Suppressor macrophage treated with lipopolysaccharide for 4 hours (primary cell): ENCODE data around the gene CYP2A6.
A peak's percentile ranks its signal among the peaks of the same experiment; 100 is the strongest.

Experiments
- DNase-seq: peaks from one replicate; pipeline ENCODE4 v3.0.0-alpha.2; 2020

CYP2A6 gene

DNA sequence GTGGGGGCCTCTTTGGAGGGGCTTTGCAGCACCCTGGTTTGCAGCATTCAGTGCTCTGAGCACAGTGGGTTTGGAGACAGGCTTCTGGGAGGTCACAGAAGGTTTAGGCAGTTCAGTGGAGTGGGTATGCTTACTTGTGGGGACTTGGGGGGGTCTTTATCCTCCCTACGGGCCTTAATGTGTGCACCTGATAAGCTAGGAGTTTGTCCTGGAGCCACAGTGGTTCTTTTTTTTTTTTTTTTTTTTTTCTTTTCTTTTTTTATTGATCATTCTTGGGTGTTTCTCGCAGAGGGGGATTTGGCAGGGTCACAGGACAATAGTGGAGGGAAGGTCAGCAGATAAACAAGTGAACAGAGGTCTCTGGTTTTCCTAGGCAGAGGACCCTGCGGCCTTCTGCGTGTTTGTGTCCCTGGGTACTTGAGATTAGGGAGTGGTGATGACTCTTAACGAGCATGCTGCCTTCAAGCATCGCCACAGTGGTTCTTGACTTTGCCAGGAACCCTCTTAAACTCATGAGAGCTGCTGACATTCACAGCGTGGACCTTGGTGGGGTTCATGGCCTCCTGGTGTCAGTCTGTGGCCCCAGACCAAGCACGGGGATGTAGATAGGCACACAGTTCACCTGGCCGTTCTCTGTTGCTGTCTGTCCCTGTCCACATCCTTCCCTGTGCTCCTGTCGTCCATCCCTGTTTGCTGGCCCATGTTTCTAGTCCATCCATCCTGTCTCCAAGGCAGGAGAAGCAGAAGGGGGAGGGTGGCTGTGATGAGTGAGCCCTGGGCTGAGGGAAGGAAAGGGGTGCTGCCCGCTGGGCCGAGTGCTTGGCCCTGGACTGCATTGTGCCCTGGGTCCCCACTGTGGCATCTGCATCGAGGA is 48.6 kb downstream of the CYP2A6 start:
- no peak for DNase-seq

DNA sequence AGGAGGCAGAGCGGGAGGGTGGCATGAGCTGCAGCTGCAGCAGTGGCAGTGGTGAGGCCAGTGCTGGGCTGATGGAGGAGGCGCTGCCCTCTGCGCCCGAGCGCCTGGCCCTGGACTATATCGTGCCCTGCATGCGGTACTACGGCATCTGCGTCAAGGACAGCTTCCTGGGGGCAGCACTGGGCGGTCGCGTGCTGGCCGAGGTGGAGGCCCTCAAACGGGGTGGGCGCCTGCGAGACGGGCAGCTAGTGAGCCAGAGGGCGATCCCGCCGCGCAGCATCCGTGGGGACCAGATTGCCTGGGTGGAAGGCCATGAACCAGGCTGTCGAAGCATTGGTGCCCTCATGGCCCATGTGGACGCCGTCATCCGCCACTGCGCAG is 49.3 kb downstream of the CYP2A6 start:
- DNase-seq = no peak

DNA sequence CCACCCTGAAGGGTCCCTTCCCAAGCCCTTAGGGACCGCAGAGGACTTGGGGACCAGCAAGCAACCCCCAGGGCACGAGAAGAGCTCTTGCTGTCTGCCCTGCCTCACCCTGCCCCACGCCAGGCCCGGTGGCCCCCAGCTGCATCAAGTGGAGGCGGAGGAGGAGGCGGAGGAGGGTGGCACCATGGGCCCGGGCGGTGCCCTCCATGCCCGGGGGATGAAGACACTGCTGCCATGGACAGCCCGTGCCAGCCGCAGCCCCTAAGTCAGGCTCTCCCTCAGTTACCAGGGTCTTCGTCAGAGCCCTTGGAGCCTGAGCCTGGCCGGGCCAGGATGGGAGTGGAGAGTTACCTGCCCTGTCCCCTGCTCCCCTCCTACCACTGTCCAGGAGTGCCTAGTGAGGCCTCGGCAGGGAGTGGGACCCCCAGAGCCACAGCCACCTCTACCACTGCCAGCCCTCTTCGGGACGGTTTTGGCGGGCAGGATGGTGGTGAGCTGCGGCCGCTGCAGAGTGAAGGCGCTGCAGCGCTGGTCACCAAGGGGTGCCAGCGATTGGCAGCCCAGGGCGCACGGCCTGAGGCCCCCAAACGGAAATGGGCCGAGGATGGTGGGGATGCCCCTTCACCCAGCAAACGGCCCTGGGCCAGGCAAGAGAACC is 49.8 kb downstream of the CYP2A6 start:
- no peak for DNase-seq

DNA sequence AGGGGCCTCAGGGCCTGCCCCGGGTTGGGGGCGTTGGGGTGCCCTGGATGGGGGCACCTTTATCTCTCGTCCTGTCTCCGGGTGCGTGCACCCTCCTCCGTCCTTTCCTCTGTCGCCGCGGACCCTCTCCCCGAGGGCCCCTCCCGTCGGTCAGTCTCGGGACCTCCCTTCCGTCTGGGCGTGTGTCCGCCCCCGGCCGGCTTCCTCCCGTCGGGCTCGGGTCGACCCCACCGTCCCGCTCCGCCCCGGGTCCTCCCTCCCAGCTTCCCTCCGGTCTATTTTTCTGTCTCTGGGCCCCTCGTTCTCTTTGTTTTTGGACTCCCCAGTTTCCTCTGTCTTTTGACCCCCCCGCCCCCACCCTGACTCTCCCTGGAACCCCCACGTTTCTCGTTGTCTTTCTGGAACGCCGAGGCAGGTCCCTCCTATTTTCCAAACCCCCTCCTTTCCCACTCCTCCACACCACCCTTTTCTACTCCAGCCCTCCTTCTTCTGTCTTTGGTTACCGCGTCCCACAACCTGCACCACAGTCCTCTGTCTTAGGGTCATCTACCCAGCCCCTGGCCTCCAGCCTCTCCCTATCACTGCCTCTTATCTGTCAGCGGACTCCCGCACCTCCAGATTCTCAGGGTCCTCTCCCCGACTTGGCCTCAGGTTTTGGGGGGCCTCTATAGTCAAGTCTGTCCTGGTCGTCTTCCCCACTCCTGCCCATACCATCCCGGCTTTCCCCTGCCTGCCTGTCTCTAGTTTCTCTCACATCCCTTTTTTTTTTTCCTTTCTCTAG is 50.5 kb downstream of the CYP2A6 start:
- DNase-seq = peak; percentile 56

DNA sequence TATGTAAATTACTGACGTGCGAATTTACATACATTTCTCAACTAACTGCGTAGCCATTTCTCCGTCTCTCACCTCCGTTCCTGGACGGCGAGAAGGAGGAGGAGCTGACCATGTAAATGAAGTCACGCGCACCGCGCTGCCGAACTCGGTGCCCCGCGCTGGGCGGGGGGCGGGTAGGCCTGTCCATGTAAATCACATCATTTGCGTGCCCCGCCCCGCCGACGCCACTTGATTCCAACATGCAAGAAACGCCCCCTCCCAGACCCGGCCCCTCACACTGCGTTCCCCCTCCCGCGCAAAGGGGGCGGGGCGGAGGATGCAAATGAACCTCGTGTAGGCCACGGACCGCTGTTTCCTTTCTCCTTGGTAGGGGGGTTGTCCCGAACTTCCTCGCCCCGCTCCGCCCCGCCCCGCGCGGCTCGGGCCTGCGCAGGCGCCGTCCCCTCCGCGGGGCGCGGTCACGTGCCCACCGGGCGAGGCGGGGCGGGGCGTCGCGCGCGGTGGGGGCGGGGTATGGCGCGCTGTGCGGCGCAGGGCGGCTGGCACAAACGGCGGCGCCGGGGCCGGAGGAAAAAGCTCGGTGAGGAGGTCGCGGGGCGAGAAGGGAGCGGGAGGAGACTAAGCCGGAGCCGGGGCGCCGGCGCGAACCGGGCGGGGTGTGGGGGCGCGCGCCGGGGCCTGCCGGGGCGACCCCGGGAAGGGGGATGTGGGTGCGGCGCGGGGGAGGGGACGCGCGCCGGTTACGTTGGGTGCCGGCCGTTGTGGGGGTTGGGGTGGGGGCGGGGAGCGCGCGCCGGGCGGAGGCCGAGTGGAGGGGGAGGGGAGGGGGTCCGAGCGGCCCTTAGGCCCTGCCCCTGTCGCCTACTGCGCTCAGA is 51.3 kb downstream of the CYP2A6 start, which contains the start of gene EGLN2:
Gene EGLN2 (plus strand): TSS at position 509 of the 875 bp plus-strand sequence. CDS start 1,382 bp downstream, outside the sequence.
- DNase-seq = peak; percentile 100

DNA sequence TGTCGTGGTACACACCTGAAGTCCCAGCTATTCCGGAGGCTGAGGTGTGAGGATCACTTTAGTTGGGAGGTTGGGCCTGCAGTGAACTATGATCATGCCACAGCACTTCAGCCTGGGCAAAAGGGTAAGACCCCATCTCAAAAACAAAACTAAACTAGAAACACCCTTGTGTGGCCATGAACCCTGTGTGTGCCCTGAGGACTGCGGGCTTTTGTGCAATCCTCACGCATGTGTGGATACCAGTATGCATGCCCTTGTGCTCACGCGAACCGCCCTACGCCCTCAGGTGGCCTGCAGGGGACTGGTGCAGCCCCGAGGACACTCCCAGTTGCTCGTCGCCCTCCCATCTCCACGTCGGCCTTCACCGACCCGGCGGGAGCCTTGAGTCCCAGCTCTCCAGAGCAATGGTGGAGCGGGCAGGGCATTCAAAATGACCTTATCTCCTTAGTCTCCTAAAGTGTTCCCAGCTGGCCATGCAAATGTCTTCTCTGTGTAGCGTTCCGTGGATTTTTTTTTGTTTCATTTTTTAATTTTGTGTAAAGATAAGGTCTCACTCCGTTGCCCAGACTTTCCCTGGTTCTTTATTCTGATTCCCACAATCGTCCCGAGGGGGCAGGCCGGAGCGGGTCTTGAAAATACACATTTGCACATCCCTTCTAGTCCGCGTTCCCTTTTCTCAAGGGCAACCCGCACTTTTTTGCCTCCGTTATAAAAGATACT is 52.1 kb downstream of the CYP2A6 start:
- peak; percentile 73 for DNase-seq

DNA sequence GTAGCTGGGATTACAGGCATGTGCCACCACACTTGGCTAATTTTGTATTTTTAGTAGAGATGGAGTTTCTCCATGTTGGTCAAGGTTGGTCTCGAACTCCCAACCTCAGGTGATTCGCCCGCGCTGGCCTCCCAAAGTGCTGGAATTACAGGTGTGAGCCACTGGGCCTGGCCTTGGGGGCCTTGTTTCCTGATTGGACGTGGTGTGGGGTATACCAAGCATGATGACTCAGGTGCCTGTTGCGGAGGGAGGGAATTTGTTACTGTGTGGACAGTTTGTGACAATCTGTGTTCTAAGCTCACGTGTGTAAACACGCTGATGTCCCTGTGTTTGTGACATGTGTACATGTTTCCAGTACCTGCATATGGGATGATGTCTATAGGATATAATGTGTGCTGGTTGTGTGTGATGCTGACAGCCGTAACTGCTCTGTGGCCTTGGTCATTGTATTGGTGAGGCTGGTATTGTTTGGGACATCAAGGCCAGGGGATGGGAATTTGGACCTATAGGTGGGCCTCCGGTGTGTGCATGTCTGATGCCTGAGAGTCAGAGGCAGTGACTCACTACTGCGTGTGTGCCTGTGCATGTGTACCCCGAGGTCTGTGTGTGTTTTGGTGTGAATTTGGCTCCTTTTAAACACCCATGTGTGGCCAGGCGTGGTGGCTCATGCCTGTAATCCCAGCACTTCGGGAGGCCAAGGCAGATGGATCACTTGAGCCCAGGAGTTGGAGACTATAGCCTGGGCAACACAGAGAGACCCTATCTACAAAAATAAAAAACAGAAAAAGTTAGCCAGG is 52.9 kb downstream of the CYP2A6 start:
- no peak for DNase-seq
